Lung (tissue), 12 donors: ENCODE measurements around the gene GUCY2C. TPM values are rescaled to one million over a fixed set of nuclear protein-coding genes. Genes with fewer than 3 reads are reported as not detected.
"Not testable (repeated sequence)": the region's sequence is repeated elsewhere in the genome, so short reads cannot be mapped to it uniquely, and the experiment has no call there.

ENCODE experiments used
- ATAC-seq: fragments of 200-7000 bp; cut with Tn5 transposase; one replicate; pipeline ENCODE4 v1.9.1; 2020; ENCODE audit warnings: moderate number of reproducible peaks; ENCODE audit not compliant: insufficient read depth, low FRiP score
- DNase-seq, 3 donors: peaks; one replicate each; pipeline ENCODE4 v3.0.0-alpha.2; 2013 to 2017
- H3K27ac ChIP-seq, 2 donors: one replicate each; pipeline ENCODE4 v1.5.1; 2013; ENCODE audit warnings: mild to moderate bottlenecking in 2 of 2, moderate library complexity in 2 of 2, control low read depth in 1 of 2, inconsistent platforms in 1 of 2, low read depth in 1 of 2, low read length in 1 of 2
- H3K27me3 ChIP-seq, 3 donors: one replicate each; pipeline ENCODE4 v1.5.1; 2013; ENCODE audit warnings: low read length in 2 of 3; ENCODE audit not compliant: control insufficient read depth in 3 of 3, insufficient read depth in 3 of 3
- H3K36me3 ChIP-seq, 4 donors: one replicate each; pipeline ENCODE4 v1.5.1; 2013; ENCODE audit warnings: low read length in 4 of 4, mild to moderate bottlenecking in 1 of 4, moderate library complexity in 1 of 4; ENCODE audit not compliant: control insufficient read depth in 4 of 4, insufficient read depth in 4 of 4
- H3K4me1 ChIP-seq, 5 donors: one replicate each; pipeline ENCODE4 v1.5.1; 2013; ENCODE audit warnings: low read length in 5 of 5, mild to moderate bottlenecking in 2 of 5, moderate library complexity in 1 of 5; ENCODE audit not compliant: control insufficient read depth in 5 of 5, insufficient read depth in 5 of 5
- H3K4me3 ChIP-seq: one replicate; pipeline ENCODE4 v1.5.1; 2013; ENCODE audit warnings: mild to moderate bottlenecking, control low read depth, moderate library complexity
- H3K9ac ChIP-seq, 2 donors: one replicate each; pipeline ENCODE4 v1.5.1; 2013; ENCODE audit warnings: low read length in 2 of 2, control low read depth in 1 of 2; ENCODE audit not compliant: insufficient read depth in 1 of 2
- H3K9me3 ChIP-seq, 4 donors: one replicate each; pipeline ENCODE4 v1.5.1; 2013; ENCODE audit warnings: low read length in 3 of 4, mild to moderate bottlenecking in 1 of 4, moderate library complexity in 1 of 4; ENCODE audit not compliant: control insufficient read depth in 4 of 4, insufficient read depth in 3 of 4
- CTCF ChIP-seq: IDR thresholded peaks from 2 replicates; pipeline ENCODE4 v1.5.1; 2012; ENCODE audit warnings: mild to moderate bottlenecking; ENCODE audit errors: control extremely low read depth, extremely low read depth
- WGBS, 2 donors: extraction: QIAGEN DNeasy Blood & Tissue Kit; methylation state at CpG; one replicate each; pipeline ENCODE4 v1.1.7; 2013; 5-methylcytosine and 5-hydroxymethylcytosine counted together
- polyA plus RNA-seq, 2 donors: library from polyadenylated mRNA; stranded (reverse); fragments of 200-250 nt; gene quantifications; one replicate each; pipeline ENCODE4 v1.2.1, GENCODE V29; 2013
- total RNA-seq, 2 donors: library from RNA; depleted of rRNA in 1 of 2; stranded (reverse); fragments of >200 nt in 1 of 2; gene quantifications; one replicate each; pipeline ENCODE4 v1.2.1, GENCODE V29; 2014 to 2021
- donor health status: control.
- donor health status: control.
- donor health status: Bipolar disorder and iron deficiency.
- donor health status: healthy.
- donor health status: DM: yes; HTN: yes; CAD: no.

GUCY2C gene
- total and polyA plus RNA-seq, 4 donors: 0.02 TPM; not detected in 3

GRCh38 chr12:14689996-14690395, 6.4 kb downstream of the GUCY2C start:
- Histone ChIP-seq H3K4me3 (no peak overlapping the region), H3K4me1 (peaks cover 0 to 3% (median 0%) of the 10 kb centered on the region in 5 donors), H3K27ac (no peak overlapping the region), H3K9me3 (no peaks in the 10 kb centered on the region), H3K9ac (no peak overlapping the region), H3K27me3 (no peaks in the 10 kb centered on the region), H3K36me3 (no peaks in the 10 kb centered on the region)
- ATAC-seq: no peak
- DNase-seq: no peak
- no peak for TF ChIP-seq CTCF

GRCh38 chr12:14689144-14689543, 7.3 kb downstream of the GUCY2C start:
- Histone ChIP-seq H3K9ac (no peak overlapping the region), H3K27me3 (no peaks in the 10 kb centered on the region), H3K36me3 (no peaks in the 10 kb centered on the region), H3K4me3 (no peak overlapping the region), H3K27ac (no peak overlapping the region), H3K9me3 (no peaks in the 10 kb centered on the region), H3K4me1 (peaks cover 0 to 3% (median 0%) of the 10 kb centered on the region in 5 donors)
- DNase-seq: no peak
- no peak for TF ChIP-seq CTCF
- 39 to 96% methylated on average over 1 of the region's 1 CpG for WGBS, 2 donors
- no peak for ATAC-seq

- 83 to 92% methylated on average over 4 of the region's 4 CpGs for WGBS, 2 donors
- H3K4me3 ChIP-seq, H3K4me1 ChIP-seq, H3K36me3 ChIP-seq, H3K27me3 ChIP-seq, H3K27ac ChIP-seq, ATAC-seq, H3K9ac ChIP-seq, H3K9me3 ChIP-seq, DNase-seq: not testable (repeated sequence)
These were observed 14.2 kb downstream of the GUCY2C start for GRCh38 chr12:14682231-14682630.

GRCh38 chr12:14681625-14682024, 14.8 kb downstream of the GUCY2C start:
- no peaks in the 10 kb centered on the region for H3K4me1 ChIP-seq
- no peaks in the 10 kb centered on the region for H3K36me3 ChIP-seq
- ATAC-seq (no peak), DNase-seq (no peak)
- H3K9ac ChIP-seq: no peak overlapping the region
- no peak overlapping the region for H3K4me3 ChIP-seq
- H3K27ac ChIP-seq: no peak overlapping the region
- H3K9me3 ChIP-seq: no peaks in the 10 kb centered on the region
- H3K27me3 ChIP-seq: no peaks in the 10 kb centered on the region
- WGBS, 2 donors: 68 to 80% methylated on average over 2 of the region's 2 CpGs
- TF ChIP-seq CTCF: no peak
